Osteoblast (primary cell): ENCODE measurements around the gene SLC26A6. TPM values are rescaled to one million over a fixed set of nuclear protein-coding genes. Genes with fewer than 3 reads are reported as not detected.
A peak's percentile ranks its signal among the peaks of the same experiment; 100 is the strongest.

Experiments
- DNase-seq: peaks from one replicate; pipeline ENCODE4 v3.0.0; 2011; ENCODE audit warnings: low spot score, mixed read lengths; ENCODE audit not compliant: insufficient read length; ENCODE audit errors: missing footprints
- H2AFZ ChIP-seq: 2 replicates; pipeline ENCODE4 v1.6.0; 2011; ENCODE audit warnings: mild to moderate bottlenecking, low read length
- H3K27ac ChIP-seq: 2 replicates; pipeline ENCODE4 v1.5.1; 2011; ENCODE audit warnings: mild to moderate bottlenecking, low read depth, low read length, moderate library complexity
- H3K27me3 ChIP-seq: 2 replicates; pipeline ENCODE4 v1.6.0; 2012; ENCODE audit warnings: mild to moderate bottlenecking, control low read depth, inconsistent platforms, low read length, moderate library complexity; ENCODE audit not compliant: insufficient read depth
- H3K36me3 ChIP-seq: 2 replicates; pipeline ENCODE4 v1.5.1; 2011; ENCODE audit warnings: mild to moderate bottlenecking, low read length, control low read depth, moderate library complexity; ENCODE audit not compliant: insufficient read depth
- H3K4me1 ChIP-seq: 2 replicates; pipeline ENCODE4 v1.5.1; 2011; ENCODE audit warnings: mild to moderate bottlenecking, low read length, control low read depth, moderate library complexity; ENCODE audit not compliant: insufficient read depth
- H3K4me2 ChIP-seq: 2 replicates; pipeline ENCODE4 v1.6.0; 2011; ENCODE audit warnings: mild to moderate bottlenecking, low read length; ENCODE audit not compliant: insufficient read depth
- H3K4me3 ChIP-seq: fragments of 200-600 bp; sonication (generic); 3 replicates; pipeline ENCODE4 v1.5.1; 2012; ENCODE audit warnings: mild to moderate bottlenecking, low read length, inconsistent platforms; ENCODE audit not compliant: insufficient read depth
- H3K79me2 ChIP-seq: 2 replicates; pipeline ENCODE4 v1.6.0; 2012; ENCODE audit warnings: mild to moderate bottlenecking, low read length, control low read depth, inconsistent platforms; ENCODE audit not compliant: insufficient read depth
- H3K9me3 ChIP-seq: 2 replicates; pipeline ENCODE4 v1.5.1; 2011; ENCODE audit warnings: low read depth, low read length, control low read depth
- H4K20me1 ChIP-seq: 2 replicates; pipeline ENCODE4 v1.6.0; 2012; ENCODE audit warnings: mild to moderate bottlenecking, low read length, control low read depth; ENCODE audit not compliant: insufficient read depth
- total RNA-seq: library from RNA; depleted of rRNA; stranded (reverse); fragments of >200 nt; gene quantifications from 2 replicates; pipeline ENCODE4 v1.2.3, GENCODE V29; 2012
- TF ChIP-seq, protein P1 (sequence below): IDR thresholded peaks from 2 replicates; pipeline ENCODE4 v1.5.1; 2011; ENCODE audit warnings: mild to moderate bottlenecking, low read depth, low read length, moderate library complexity; ENCODE audit errors: extremely low read depth

The SLC26A6 gene
- total RNA-seq, 1 donor, result 30.8 TPM

DNA sequence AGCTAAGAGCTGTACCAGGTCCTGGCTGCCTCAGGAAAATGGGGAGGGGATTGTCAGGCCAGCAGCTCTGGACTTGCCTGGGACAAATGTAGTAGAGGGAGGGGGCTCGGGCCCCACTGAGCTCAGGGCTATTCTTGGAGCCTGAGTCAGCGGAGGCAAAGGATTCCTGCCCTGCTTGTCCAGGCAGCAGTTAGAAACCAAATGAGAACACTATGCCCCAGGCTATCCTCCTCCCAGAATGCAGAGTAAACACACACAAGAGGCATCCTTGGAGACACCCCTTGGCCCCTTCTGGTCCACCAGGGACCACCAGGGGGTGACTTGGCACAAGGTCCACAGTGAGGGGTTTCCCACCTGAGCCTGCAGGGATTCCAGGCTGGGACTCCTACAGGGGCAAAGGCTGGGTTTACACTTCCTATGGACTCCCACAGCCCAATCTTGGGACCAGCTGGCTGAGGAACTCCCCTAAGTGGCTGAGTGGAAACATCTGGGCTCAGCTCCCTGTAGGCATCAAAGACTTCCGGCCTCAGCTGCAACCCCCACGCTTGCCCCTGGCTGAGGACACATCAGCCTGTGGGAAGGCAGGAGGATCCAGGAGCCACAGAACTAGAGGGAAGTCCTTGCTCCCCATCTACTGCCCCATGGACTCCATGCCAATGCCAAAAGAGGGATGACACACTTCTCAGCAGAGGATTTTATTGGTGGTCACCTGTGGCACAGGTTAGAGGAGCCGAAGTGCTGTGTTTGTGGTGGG, 36.8 kb downstream of the SLC26A6 start:
- peak overlapping the region; percentile 88 for H3K27ac ChIP-seq
- no peak overlapping the region for H2AFZ ChIP-seq
- peaks cover 38% of the 10 kb centered on the region for H3K4me1 ChIP-seq

DNA sequence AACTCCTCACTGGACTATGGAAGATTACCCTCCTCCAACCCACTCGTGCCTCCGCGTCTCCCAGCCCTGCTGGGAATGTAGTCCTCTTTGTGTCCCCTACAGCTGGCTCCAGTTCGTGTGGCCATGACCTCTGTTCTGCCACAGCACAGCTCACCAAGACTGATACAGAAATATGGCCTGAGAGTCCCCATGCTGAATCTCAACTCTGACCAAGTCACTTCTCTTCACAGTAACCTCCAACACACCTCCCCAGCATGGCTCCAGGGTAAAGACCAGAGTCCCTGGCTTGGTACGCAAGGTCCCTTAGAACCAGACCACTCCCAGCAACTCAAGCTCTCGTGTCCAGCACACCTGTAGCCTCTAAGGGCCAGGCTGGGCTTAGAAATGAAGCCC, 37.9 kb downstream of the SLC26A6 start:
- Histone ChIP-seq H4K20me1 (peaks cover 13% of the 10 kb centered on the region), H3K79me2 (peaks cover 6% of the 10 kb centered on the region), H3K27me3 (no peaks in the 10 kb centered on the region), H3K36me3 (peaks cover 42% of the 10 kb centered on the region), H3K4me1 (peaks cover 38% of the 10 kb centered on the region), H2AFZ (no peak overlapping the region), H3K27ac (peak overlapping the region; percentile 88), H3K9me3 (no peaks in the 10 kb centered on the region), H3K4me3 (no peak overlapping the region), H3K4me2 (no peak overlapping the region)
- TF ChIP-seq, protein P1, sequence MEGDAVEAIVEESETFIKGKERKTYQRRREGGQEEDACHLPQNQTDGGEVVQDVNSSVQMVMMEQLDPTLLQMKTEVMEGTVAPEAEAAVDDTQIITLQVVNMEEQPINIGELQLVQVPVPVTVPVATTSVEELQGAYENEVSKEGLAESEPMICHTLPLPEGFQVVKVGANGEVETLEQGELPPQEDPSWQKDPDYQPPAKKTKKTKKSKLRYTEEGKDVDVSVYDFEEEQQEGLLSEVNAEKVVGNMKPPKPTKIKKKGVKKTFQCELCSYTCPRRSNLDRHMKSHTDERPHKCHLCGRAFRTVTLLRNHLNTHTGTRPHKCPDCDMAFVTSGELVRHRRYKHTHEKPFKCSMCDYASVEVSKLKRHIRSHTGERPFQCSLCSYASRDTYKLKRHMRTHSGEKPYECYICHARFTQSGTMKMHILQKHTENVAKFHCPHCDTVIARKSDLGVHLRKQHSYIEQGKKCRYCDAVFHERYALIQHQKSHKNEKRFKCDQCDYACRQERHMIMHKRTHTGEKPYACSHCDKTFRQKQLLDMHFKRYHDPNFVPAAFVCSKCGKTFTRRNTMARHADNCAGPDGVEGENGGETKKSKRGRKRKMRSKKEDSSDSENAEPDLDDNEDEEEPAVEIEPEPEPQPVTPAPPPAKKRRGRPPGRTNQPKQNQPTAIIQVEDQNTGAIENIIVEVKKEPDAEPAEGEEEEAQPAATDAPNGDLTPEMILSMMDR, result no peak
- DNase-seq, result peak; percentile 74

More for the DNA sequence above, 36.8 kb downstream of the SLC26A6 start:
- H3K36me3 ChIP-seq, result peaks cover 52% of the 10 kb centered on the region
- DNase-seq, result peak; percentile 99
- peaks cover 17% of the 10 kb centered on the region for H4K20me1 ChIP-seq
- peak overlapping the region; percentile 38 for H3K4me3 ChIP-seq
- peak overlapping the region; percentile 69 for H3K4me2 ChIP-seq
- no peaks in the 10 kb centered on the region for H3K9me3 ChIP-seq
- H3K27me3 ChIP-seq, result no peaks in the 10 kb centered on the region
- H3K79me2 ChIP-seq, result peaks cover 6% of the 10 kb centered on the region
- TF ChIP-seq, protein P1, result no peak

DNA sequence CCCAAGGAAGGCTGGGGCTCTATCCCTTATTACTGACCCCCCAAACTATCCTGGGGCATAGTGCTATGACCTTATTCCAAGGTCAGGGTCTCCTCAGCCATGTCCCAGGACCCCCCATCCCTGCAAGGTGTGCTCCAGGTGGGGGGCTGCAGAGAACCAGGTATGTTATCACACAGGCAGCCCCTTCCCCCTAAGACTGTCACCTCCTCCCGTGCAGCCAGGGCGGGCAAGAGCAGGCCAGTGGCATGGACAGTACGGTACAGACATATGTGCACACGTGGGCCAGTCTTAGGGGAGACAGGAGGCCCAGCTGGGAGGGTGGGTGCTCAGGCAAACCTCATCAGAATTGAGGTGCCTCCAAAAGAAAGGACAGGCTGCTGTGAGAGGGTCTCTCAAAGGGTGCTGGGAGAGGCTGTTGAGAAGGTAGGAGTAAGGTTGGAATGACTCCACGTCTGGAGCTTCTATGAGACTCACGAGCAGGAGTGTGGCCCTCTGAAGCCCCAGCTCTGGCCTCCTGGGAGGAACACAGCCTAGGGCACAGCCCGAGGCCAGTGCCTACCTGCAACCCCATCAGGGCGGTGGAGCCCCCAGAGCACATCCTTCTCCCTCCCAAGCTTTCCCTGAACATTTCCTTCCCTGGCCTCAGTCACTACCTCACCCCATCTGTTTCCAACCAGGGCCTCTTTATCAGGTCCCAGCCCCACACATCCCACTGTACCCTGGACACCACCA, 38.4 kb downstream of the SLC26A6 start:
- peaks cover 38% of the 10 kb centered on the region for H3K4me1 ChIP-seq
- no peaks in the 10 kb centered on the region for H3K27me3 ChIP-seq
- TF ChIP-seq, protein P1, result no peak
- H3K79me2 ChIP-seq, result peaks cover 6% of the 10 kb centered on the region
- peaks cover 13% of the 10 kb centered on the region for H4K20me1 ChIP-seq
- DNase-seq, result peak; percentile 62
- H3K9me3 ChIP-seq, result no peaks in the 10 kb centered on the region
- H3K27ac ChIP-seq, result no peak overlapping the region
- H2AFZ ChIP-seq, result no peak overlapping the region
- peaks cover 39% of the 10 kb centered on the region for H3K36me3 ChIP-seq
- no peak overlapping the region for H3K4me2 ChIP-seq
- no peak overlapping the region for H3K4me3 ChIP-seq

DNA sequence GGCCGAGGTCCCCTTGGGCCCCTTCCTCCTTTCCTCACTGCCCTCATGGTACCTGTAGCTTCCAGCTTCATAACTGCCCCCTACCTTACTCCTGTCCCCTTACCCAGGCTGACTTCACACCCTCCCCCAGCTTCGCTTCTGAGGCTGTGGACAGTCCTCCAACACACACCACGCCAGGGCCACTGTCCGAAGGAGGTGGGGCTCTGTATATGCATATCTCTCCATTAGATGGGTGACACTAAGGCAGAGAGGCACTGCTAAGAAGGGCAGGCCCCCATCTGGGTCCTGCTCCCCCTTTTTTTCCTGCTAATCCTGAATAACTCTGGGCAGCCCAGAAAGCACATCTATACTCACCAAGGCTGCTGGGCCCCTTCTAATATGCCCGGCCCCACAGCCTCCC, 39.1 kb downstream of the SLC26A6 start:
- TF ChIP-seq, protein P1, result no peak
- Histone ChIP-seq H3K9me3 (no peaks in the 10 kb centered on the region), H3K27ac (peak overlapping the region; percentile 17), H3K27me3 (no peaks in the 10 kb centered on the region), H3K36me3 (peaks cover 32% of the 10 kb centered on the region), H3K4me3 (no peak overlapping the region), H3K4me2 (no peak overlapping the region), H4K20me1 (peaks cover 13% of the 10 kb centered on the region), H3K4me1 (peaks cover 38% of the 10 kb centered on the region), H3K79me2 (peaks cover 6% of the 10 kb centered on the region), H2AFZ (no peak overlapping the region)
- DNase-seq, result peak; percentile 73
